ENCODE data around the gene ATG14.
A peak's percentile ranks its signal among the peaks of the same experiment; 100 is the strongest.
"Not testable (repeated sequence)": the region's sequence is repeated elsewhere in the genome, so short reads cannot be mapped to it uniquely, and the experiment has no call there.

Gene ATG14

GRCh38 chr14:55411426-55412389 lies at the start of gene ATG14:
Gene ATG14 (minus strand): TSS chr14:55411830. CDS start chr14:55411822, 8 bp downstream.
- DNase-seq (ENCODE audit: low read depth in 2 of 2): peak; percentile 62 to 68

- no peak for DNase-seq (ENCODE audit: low read depth in 2 of 2)
These were observed 47.3 kb upstream of the ATG14 start for GRCh38 chr14:55458800-55459515.

- no peak for DNase-seq (ENCODE audit: low read depth in 2 of 2)
These were observed 45.9 kb upstream of the ATG14 start for GRCh38 chr14:55457496-55457895.

- DNase-seq (ENCODE audit: low read depth in 2 of 2): not testable (repeated sequence)
These were observed 44.8 kb upstream of the ATG14 start for GRCh38 chr14:55456411-55456810.

GRCh38 chr14:55454264-55455002 lies 42.8 kb upstream of the ATG14 start:
- no peak for DNase-seq (ENCODE audit: low read depth in 2 of 2)

GRCh38 chr14:55451950-55452349 lies 40.3 kb upstream of the ATG14 start:
- no peak for DNase-seq (ENCODE audit: low read depth in 2 of 2)

GRCh38 chr14:55451398-55451797 lies 39.8 kb upstream of the ATG14 start:
- DNase-seq (ENCODE audit: low read depth in 2 of 2): no peak

- no peak for DNase-seq (ENCODE audit: low read depth in 2 of 2)
These were observed 39.4 kb upstream of the ATG14 start for GRCh38 chr14:55450987-55451386.

GRCh38 chr14:55450539-55450938 lies 38.9 kb upstream of the ATG14 start:
- no peak for DNase-seq (ENCODE audit: low read depth in 2 of 2)

GRCh38 chr14:55450124-55450523 lies 38.5 kb upstream of the ATG14 start:
- no peak for DNase-seq (ENCODE audit: low read depth in 2 of 2)

- no peak for DNase-seq (ENCODE audit: low read depth in 2 of 2)
These were observed 37.5 kb upstream of the ATG14 start for GRCh38 chr14:55449116-55449515.

- peak in 1 of 2 experiments; percentile 41 for DNase-seq (ENCODE audit: low read depth in 2 of 2)
These were observed 36.5 kb upstream of the ATG14 start for GRCh38 chr14:55448141-55448614.

- no peak for DNase-seq (ENCODE audit: low read depth in 2 of 2)
These were observed 35.2 kb upstream of the ATG14 start for GRCh38 chr14:55446833-55447232.

- DNase-seq (ENCODE audit: low read depth in 2 of 2): peak; percentile 5 to 44
These were observed 34.6 kb upstream of the ATG14 start for GRCh38 chr14:55446127-55446736.

- DNase-seq (ENCODE audit: low read depth in 2 of 2): no peak
These were observed 29.7 kb upstream of the ATG14 start for GRCh38 chr14:55441286-55441685.

- DNase-seq (ENCODE audit: low read depth in 2 of 2): no peak
These were observed 28.8 kb upstream of the ATG14 start, which contains the start of gene TBPL2 for GRCh38 chr14:55440385-55440784. Gene TBPL2 (minus strand): TSS chr14:55440616. CDS start chr14:55440449, 167 bp downstream.

- no peak for DNase-seq (ENCODE audit: low read depth in 2 of 2)
These were observed 26.5 kb upstream of the ATG14 start for GRCh38 chr14:55438066-55438683.

GRCh38 chr14:55436931-55437330 lies 25.3 kb upstream of the ATG14 start:
- DNase-seq (ENCODE audit: low read depth in 2 of 2): no peak

GRCh38 chr14:55436519-55436918 lies 24.9 kb upstream of the ATG14 start:
- DNase-seq (ENCODE audit: low read depth in 2 of 2): no peak

GRCh38 chr14:55434805-55435174 lies 23.2 kb upstream of the ATG14 start:
- DNase-seq (ENCODE audit: low read depth in 2 of 2): no peak
